ENCODE results near the gene KLHL29.

KLHL29 gene

GRCh38 chr2:23746141-23746863 is 361.3 kb downstream of the KLHL29 start:
- no peak for DNase-seq

- no peak for DNase-seq
Observed at GRCh38 chr2:23751747-23752265, 366.8 kb downstream of the KLHL29 start.

GRCh38 chr2:23753291-23754010 is 368.5 kb downstream of the KLHL29 start:
- no peak for DNase-seq

GRCh38 chr2:23754970-23755369 is 370.0 kb downstream of the KLHL29 start:
- DNase-seq, result no peak

GRCh38 chr2:23756593-23757292 is 371.8 kb downstream of the KLHL29 start:
- no peak for DNase-seq

- DNase-seq, result peak; percentile 62 to 65
Observed at GRCh38 chr2:23757686-23758433, 372.9 kb downstream of the KLHL29 start.

Measured in inflammatory macrophage (primary cell).